GM18909 (cell line): Measurements from ENCODE around the gene HTT.

Source experiments
- ATAC-seq: cut with Tn5 transposase; IDR thresholded peaks from one replicate; pipeline ENCODE4 v1.9.1; 2021; ENCODE audit warnings: mild to moderate bottlenecking; ENCODE audit not compliant: unreplicated experiment, poor library complexity

HTT gene

DNA sequence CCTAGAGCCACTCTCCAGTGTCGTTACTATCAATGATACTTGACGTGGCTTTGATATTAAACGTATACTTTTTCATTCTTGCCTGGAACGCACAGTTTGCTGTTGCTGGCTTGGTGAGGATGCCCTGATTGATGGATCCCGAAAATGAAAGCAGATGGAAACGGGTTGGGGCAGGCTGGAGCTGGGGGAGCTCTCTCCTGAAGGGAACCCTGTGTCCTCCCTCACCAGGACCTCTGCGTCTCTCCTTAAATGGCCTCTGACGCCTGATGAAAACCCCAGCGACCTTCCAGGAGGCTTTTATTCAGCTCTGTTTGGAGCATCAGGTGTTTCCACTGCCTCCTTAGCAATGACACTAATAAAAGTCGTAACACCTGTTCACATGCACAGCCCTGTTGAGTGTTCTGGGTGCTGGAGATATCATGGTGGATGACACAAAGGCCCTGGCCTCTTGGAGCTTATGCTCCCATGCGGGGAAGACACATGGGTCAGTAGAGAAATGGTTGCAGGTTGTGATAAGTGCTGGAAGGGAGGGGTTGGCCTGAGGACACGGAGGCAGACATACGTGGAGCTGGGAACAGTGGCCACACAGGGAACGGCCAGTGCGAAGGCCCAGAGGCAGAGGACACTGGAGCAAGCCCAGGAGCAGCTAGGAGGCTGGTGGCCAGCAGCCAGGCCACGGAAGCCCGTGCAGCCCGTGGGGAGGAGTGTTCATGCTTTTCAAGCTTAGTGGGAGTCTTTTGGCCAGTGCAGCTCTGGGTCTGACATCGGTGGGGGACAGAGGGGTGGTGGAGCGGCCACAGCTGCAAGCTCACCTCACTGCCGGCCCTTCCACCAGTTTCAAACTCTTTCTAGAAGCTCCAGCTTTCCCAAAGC lies 182.0 kb downstream of the HTT start:
- no peak for ATAC-seq

DNA sequence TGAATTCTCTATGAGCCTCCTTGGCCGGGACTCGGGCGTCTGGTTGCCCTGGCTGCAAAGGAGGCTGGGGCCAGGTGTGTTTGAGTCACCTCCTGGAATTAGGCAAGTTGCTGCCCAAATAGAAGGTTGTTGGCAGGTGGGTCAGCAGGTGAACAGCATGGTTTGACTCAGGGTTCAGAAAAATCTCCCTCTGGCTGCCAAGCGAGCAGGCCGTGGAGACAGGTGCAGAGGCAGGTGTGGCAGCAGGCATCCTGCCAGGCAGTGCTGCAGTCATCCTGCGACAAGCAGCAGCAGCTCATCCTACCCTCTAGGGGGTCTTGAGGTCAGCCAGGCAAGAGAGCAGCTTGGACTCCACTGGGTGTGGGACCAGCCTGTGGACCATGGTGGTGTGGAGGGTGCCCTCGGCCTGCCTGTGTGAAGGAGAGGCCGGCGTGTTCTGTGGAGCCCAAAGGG lies 182.6 kb downstream of the HTT start:
- no peak for ATAC-seq

DNA sequence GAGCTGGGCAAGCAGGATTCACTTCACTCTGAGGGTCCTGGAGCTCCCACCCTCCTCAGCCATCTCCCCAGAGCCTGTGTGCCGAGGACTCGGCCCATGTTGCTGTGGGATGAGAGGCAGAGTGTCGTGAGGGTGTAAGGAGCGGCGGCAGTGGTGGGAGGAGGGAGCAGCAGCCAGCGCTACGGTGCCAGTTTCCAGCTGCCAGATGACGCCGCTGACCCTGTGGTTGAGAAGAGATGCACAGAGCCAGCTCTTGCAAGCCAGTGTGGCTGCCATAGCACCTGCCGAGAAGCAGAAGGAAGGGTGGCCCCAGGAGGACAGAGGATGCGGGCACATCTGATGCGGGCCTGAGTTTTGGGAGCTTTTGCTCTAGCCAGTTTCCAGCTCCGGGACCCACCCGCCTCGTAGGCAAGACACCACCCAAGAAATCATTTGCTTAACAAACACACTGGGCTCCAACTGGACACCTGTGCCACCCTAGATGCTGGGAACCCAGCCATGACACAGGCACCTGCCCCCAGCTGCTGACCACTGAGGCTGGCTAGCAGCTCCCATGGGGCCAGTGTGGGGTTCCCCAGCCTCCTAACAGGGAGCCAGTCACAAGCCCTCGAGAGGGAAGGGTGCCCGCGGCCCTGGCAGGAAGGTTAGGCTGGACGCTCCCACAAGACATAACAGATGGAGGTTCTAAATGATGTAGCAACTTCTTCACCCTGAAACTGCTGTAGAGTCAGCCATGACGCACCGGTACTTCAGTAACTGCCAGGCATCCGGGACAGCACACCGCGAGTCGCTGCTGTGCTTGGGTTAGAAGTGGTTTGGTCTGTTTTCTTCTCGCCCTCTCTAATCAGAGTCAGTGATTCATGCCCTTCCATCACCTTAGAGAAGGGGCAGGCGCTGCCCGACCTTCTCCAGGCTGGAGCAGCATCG lies 183.3 kb downstream of the HTT start:
- no peak for ATAC-seq

DNA sequence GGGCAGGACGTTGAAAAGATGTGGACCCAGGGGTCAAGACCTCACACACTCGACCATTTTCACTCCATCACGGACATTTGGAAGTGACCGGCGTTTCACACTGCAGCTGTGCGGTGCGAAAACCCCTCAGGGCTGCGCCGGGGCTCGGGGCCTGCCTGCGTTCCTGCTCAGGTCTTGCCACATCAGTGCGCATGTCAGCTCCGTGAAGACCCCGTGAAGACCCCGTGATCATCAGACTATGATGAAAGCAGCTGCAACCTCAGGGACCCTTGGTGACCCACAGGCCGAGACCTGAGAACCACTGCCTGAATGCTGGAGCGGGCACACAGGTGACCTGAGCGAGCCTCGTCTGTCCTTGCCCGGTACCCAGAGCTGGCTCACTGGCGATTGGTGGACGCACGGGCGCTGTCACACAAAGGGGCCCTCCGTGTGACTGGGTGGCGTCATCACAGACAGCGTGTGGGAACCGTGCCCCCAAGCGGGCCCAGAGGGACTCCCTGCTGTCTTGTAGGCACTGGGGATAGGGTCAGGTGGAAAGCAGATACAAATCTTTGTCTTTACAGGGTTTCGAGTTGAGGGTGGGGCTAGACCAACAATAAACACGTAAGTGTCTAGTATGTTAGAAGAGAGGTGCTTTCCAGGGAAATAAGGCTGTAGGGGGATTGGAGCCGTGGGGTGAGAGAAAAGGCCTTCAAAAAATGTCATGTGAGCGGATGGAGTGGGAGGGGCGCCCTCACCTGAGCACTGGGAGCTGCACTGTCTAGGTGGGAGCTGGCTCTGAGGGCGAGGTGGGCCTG lies 187.1 kb downstream of the HTT start:
- no peak for ATAC-seq

DNA sequence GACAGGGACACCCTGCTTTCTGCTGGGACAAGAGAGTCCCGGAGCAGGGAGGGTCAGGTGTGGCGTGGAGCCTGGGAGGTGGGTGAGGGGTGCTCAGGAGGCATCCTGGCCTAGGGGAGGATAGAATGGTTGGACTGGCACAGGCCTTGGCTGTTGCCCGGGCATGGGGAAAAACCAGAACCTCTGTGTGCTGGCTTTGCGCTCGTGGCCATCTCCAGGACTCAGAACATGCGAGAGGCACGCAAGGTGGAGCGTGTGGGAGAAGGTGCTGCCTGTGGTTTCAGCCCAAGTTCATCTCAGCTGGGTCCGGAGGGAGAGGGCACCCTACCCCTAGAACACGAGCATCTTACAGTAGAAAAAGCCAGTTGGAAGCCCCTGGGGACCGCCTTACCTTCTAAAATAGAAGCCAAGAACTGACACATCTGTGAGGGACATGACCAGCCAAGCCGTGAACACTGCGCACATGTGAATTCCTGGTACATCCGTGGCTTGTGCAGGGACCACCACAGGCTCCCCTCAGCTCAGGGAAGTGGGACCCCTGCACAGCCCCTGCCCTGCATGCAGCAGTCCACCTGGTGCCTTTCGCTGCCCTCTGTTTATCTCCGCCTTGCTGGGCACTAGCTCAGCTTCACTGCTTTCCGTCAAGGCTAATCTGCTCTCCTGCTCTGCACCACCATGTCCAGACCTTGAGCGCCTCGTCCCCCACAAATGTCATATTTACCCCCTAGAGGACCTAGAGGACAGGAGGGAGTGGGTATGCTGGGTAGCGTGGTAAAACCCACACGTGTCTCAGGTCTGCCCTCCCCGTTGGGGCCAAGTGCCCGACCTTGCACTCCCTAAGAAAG lies 187.9 kb downstream of the HTT start:
- no peak for ATAC-seq

DNA sequence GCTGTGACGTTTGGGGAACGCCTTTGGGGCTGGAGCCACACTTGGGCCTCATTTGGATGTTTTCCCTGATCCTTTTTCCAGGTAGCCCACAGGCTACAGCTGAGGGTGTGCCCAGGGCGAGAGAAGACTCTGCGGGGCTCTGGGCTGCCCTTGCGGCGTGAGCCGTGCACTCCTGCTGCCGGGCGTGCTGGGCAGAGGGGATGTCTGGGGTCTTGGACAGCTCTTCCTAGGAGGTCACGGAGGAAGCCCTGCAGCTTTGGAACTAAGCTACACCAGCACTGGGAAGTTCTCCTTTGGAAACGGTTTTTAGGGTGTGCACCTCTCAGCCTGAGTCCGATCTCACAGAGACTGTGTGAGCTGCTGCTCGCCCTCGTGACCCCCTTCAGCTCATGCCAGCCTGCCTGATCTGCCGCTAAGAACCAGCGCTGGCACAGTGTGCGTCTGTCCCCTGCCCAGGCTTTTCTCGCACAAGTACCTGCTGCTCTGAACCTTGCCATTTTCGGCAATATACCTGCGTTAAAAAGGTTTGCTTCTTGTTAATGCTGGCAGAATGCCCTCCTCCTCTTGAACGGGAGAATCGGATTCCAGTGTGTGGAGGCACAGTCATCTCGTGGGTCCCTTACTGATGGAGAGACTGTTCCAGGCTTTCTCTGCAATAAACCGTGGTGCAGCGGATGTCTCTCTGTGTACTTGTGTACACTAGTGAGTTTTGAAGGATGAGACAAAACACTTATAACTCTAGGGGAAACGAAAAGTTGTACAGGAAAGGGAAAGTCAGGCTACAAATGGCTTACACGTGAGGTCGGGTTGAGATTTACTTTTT lies 188.8 kb downstream of the HTT start:
- no peak for ATAC-seq

DNA sequence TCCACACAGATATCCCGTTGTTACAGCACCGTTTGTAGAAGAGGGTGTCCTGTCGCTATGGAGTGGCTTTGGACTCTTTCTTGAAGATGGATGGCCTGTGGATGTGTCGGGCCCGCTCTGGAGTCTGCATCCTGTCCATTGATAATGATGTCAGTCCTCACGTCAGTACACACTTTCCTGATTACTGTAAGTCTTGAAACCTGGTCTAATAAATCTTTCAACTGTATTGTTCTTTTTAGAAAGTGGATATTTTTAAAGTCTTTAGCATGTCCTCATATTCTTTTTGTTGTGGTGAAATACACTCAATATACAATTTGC lies 189.4 kb downstream of the HTT start:
- no peak for ATAC-seq

DNA sequence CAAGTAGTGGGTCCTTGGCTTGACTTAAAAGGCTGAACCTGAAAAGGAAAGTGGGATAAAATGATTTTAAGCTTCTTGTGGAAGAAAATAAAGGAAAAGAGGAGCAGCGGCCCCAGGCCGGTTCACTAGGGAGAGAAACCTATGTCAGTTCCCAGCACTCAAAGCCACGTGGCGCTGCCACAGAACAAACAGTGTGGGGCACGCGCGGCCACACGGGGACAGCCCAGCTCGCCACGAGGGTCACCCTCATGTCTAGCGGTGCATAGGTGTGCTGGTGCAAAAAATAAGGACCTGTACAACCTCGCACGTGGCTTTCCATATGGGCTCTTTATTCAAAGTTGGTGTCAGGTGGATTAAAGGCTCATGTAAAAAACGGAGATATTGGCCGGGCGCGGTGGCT lies 191.6 kb downstream of the HTT start:
- no peak for ATAC-seq

DNA sequence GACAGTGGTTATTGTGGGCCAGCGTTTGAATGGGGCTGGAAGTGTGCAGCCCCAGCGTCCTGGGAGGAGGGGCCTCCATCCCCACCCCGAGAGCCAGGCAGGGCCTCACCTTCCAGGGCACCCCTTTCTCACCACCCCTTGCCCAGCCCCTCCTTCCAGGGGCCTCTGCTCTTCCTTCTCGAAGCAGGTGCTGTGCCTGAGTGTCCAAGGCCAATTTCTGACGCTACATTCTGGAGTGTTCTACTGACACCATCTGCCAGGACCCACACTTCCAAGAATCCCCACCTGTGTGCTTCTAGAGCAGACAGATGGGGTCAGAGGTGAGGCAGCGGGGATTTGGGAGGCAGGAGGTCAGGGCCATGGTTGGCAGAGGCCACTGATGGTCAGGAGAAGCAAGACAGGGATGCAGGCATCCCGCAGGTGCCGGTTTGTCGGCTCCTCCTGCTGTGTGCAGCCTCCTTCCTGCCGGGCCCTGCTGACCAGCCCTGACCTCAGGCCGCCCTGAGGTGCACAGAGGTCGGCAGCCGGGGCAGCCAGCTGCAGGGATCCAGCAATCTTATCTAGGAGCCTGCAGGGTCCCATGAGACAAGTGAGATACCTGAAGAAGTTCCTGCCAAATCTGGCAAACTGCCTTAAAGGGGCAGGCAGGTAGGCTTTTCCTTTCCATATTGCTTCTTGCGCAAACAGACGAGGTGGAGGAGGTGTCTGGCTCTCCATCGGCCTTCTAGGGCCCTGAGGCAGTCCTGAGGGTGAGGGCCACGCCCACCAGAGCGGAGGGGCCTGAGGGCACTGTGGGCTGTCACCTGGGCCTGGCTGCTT lies 193.3 kb downstream of the HTT start:
- no peak for ATAC-seq

DNA sequence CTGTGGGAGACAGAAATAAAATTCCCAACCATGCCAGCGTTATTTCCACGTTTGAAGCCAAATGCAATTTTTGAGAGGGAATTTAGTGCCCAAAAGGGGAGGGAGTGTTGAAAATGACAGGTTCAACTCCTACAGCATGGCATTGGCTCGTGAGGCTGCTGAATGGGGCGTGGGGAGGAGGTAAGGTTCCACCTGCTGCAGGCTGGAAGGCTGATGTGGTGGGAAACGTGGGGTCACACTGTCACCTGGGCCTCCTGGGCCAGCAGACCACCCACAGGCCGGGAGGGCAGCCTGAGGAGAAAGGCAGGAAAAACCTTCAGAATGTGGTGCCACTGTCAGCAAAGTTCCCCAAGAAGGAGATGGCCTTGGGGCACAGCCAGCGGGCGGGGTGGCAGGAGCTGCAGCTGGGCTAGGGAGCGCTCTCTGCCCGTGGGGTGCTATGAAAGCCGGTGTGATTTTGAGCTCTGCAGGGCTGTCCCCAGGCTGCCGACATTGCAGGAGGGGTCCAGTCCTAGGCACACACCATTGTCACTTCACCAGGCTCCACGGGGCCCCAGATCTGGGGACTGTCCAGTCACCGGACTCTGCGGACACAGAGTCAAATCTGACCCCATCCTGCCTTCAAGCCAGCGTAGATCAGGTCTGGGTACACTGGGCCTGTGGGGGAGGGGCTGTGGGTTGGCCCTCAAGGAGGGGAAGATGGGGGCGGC lies 194.1 kb downstream of the HTT start:
- ATAC-seq = no peak

DNA sequence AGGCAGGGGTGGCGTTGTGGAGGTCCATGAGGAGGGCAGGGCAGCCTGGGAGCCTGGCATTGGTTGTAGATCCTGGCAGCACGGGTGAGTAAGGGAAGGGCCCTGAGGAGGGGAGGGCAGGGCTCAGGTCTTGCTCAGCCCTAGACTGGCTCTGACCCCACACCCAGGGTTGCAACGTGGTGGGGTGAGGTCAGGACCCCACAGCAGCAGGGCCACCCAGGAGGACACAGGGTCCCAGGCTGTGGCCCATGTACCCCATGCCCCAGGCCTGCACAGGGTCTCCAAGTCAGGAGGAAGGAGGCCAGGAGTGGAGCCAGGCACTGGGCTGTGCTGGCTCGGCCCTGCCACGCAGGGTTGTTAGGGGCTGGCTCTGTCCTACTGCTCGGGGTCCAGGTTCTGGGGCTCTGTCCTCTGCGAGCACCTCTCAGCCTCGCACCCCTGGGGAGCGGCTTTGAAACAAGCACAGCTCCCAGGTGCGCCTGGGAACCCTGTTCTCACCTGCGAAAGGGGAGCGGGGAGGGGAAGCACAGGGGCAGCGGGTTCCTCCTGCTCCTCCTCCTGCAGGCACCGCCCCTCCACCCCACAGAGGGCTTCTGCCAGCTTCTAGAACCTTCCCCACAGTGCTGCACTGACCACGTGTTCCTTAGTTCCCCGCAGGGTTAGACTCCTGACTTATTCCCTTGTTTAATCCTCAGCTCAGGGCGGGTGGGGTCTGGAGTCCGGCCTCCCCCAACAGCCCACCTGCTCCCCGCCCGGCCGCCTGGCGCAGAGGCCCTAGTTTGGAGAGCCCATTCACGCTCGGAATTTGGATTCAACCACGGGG lies 194.8 kb downstream of the HTT start:
- no peak for ATAC-seq

DNA sequence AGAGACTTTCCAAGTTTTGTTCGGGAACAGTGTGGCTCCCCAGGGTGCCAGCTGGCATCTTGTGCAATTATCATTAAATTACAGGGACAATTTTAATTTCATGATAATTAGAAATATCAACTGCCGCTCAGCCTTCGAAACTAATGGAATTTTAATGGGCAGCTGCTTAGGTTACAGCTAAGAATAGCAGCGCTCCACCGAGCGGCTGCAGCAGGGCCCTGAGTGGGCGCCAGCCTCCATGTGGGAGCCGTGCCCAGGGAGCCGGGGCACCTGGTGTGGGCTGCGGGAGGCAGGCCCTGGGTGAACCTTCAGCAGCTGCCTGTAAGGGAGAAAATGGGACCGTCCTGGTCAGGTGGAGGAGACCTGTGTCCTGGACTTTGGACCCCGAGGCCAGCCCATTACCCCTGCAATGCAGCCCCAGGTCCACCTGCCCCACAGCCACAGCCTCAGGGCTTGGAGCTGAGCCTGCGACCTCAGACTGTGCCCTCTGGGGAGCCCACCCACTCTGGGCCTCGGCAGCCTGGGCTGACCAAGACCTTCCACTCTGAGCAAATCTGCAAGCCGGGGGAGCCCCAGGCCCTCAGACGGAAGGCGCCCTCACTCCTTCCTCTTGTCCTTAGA lies 195.6 kb downstream of the HTT start:
- no peak for ATAC-seq

DNA sequence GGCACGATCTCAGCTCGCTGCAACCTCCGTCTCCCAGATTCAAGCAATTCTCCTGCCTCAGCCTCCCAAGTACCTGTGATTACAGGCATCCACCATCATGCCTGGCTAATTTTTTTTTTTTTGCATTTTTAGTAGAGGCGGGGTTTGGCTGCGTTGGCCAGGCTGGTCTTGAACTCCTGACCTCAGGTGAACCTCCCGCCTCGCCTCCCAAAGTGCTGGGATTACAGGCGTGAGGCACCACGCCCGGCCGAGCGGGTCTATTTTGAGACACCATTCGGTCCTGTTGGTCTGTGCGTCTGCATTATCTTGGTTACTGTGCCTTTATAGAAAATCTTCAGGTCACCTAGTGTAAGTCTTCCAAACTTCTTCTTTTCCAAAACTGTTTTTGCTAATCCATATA lies 196.7 kb downstream of the HTT start:
- no peak for ATAC-seq

DNA sequence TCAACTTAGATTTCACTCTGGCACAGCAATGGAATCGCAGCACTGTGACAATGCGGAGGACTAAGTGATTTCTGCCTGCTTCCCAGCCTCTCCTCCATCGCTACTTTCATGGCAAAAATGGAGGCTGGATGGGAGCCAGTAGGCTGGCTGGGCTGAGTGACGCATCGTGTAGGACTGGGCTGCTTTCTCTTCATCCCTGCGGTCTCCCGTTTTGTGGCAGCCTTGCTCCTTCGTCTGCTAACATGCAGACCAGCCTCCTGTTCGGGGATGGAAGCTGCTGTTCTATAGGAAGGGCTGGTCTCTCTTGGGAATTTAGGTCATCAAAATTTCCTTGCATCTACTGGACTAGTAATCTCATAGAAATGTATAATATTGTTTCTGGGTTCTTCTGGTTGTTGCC lies 202.5 kb downstream of the HTT start:
- no peak for ATAC-seq

DNA sequence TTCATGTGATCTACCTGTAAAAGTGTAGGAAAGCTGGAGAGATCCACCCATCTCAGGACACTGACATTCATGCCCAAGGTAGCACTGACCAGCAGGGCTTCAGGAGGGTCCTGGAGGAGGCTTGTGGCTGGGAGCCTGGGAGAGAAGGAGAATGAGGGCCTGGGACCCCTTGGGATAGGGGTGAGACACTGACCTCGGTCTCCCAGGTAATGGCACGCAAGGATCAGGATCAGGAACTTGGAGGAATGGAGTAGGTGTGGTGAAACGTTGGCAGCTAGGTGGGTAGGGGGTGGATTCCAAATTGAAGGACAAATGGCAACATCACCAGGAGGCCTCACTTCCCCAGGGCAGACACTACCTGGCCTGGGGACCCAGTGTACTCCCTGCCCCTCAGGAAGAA lies 206.0 kb downstream of the HTT start:
- ATAC-seq = no peak

DNA sequence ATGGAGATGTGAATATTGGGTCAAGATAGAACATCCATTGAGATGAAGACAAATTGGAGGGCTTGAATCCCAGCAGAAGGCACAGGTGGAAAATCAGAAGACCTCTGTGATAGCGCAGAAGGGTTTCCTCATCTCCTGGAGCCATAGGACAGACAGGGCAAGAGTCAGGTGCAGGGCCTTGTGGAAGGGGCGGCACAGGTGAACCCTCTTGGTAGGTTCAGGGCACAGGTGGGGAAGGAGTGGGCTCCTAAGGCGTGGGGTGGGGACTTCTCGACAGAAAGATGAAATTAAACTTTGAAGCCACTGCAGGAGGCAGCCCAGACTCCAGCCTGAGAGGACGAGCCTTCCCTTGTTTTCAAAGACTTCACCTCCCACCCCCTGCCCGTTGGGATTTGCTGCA lies 209.0 kb downstream of the HTT start:
- no peak for ATAC-seq
